H1 (cell line): ENCODE data around the gene MORC4. TPM values are rescaled to one million over a fixed set of nuclear protein-coding genes. Genes with fewer than 3 reads are reported as not detected.

ENCODE experiments used
- CTCF ChIA-PET: fragments of 300-600 bp; sonication (Branson Sonifier 250); formaldehyde crosslinking; loops from one replicate; lab custom pipeline; 2021; ENCODE audit not compliant: partially characterized antibody; lab: Charles Lee
- POLR2A ChIA-PET: fragments of 300-600 bp; sonication (Branson Sonifier 250); formaldehyde crosslinking; loops from one replicate; lab custom pipeline; 2021; ENCODE audit warnings: inconsistent platforms; ENCODE audit not compliant: partially characterized antibody; lab: Charles Lee
- DNase-seq, 2 experiments: peaks; one replicate each; pipeline versions ENCODE4 v3.0.0 to v3.0.0-alpha.2; 2010 to 2022; ENCODE audit warnings: low spot score in 2 of 2, low read depth in 1 of 2, mixed read lengths in 1 of 2
- FAIRE-seq: peaks from 2 replicates; lab custom pipeline; 2011; peaks lifted over from hg19 to GRCh38; lab: Jason Lieb, UNC
- H2AFZ ChIP-seq: 2 replicates; pipeline ENCODE4 v1.8.1; 2012; ENCODE audit warnings: low read length, inconsistent platforms
- H2AK5ac ChIP-seq: 2 replicates; pipeline ENCODE4 v1.6.1; 2013; ENCODE audit warnings: low read depth, low read length
- H2BK120ac ChIP-seq: replicated peaks from 2 replicates; pipeline ENCODE3; 2013; ENCODE audit warnings: low read depth, low read length, inconsistent platforms
- H2BK12ac ChIP-seq: 2 replicates; pipeline ENCODE4 v1.6.1; 2013; ENCODE audit warnings: low read depth, low read length
- H2BK15ac ChIP-seq: 2 replicates; pipeline ENCODE4 v1.6.1; 2013; ENCODE audit warnings: low read length
- H2BK20ac ChIP-seq: 2 replicates; pipeline ENCODE4 v1.6.1; 2013; ENCODE audit warnings: low read length
- H2BK5ac ChIP-seq: 2 replicates; pipeline ENCODE4 v1.6.1; 2013; ENCODE audit warnings: low read depth, low read length
- H3K14ac ChIP-seq: 2 replicates; pipeline ENCODE4 v1.6.1; 2013; ENCODE audit warnings: inconsistent platforms; ENCODE audit not compliant: insufficient read length
- H3K18ac ChIP-seq: 2 replicates; pipeline ENCODE4 v1.6.1; 2013; ENCODE audit warnings: low read length; ENCODE audit errors: extremely low read depth
- H3K23ac ChIP-seq: 2 replicates; pipeline ENCODE4 v1.6.1; 2013; ENCODE audit warnings: inconsistent platforms; ENCODE audit not compliant: insufficient read length
- H3K23me2 ChIP-seq: 2 replicates; pipeline ENCODE4 v1.6.1; 2013; ENCODE audit warnings: low read depth, low read length
- H3K27ac ChIP-seq: 2 replicates; pipeline ENCODE4 v1.6.1; 2011; ENCODE audit warnings: low read depth, low read length, inconsistent platforms
- H3K27me3 ChIP-seq, 4 experiments: replicated peaks in 1 of 4; 1 replicate in 1 of 4; 2 replicates in 3 of 4; pipeline versions ENCODE4 v1.6.1 to v1.8.1; 2011 to 2013; ENCODE audit warnings: low read length in 3 of 4, mild to moderate bottlenecking in 3 of 4, inconsistent platforms in 2 of 4, mixed read lengths in 2 of 4, moderate library complexity in 1 of 4; ENCODE audit not compliant: control insufficient read depth in 3 of 4, insufficient read depth in 3 of 4; ENCODE audit errors: extremely low read depth in 1 of 4
- H3K36me3 ChIP-seq, 4 experiments: 2 replicates each; pipeline versions ENCODE4 v1.6.1 to v1.8.1; 2011 to 2013; ENCODE audit warnings: mild to moderate bottlenecking in 4 of 4, low read length in 3 of 4, moderate library complexity in 2 of 4, control low read depth in 1 of 4, inconsistent platforms in 1 of 4; ENCODE audit not compliant: insufficient read depth in 4 of 4, control insufficient read depth in 2 of 4
- H3K4ac ChIP-seq: replicated peaks from 2 replicates; pipeline ENCODE3; 2013; ENCODE audit warnings: low read length, low read depth, mixed read lengths, inconsistent platforms; ENCODE audit not compliant: insufficient read length
- H3K4me1 ChIP-seq, 4 experiments: replicated peaks in 1 of 4; 1 replicate in 1 of 4; 2 replicates in 3 of 4; pipeline versions ENCODE4 v1.6.1 to v1.8.1; 2011 to 2013; ENCODE audit warnings: low read length in 3 of 4, inconsistent platforms in 2 of 4, mixed read lengths in 1 of 4; ENCODE audit not compliant: insufficient read depth in 4 of 4, control insufficient read depth in 3 of 4
- H3K4me2 ChIP-seq, 2 experiments: 2 replicates each; pipeline versions ENCODE4 v1.6.1 to v1.8.1; 2011 to 2013; ENCODE audit warnings: low read depth in 2 of 2, low read length in 2 of 2, control low read depth in 1 of 2, inconsistent platforms in 1 of 2, mild to moderate bottlenecking in 1 of 2; ENCODE audit not compliant: insufficient read depth in 1 of 2
- H3K4me3 ChIP-seq, 4 experiments: fragments of 200-600, 300-600 bp in 1 of 4; sonication (generic), shearing (Covaris generic), sonication (Bioruptor Twin) in 1 of 4; 2 replicates each; pipeline versions ENCODE4 v1.5.1 to v1.8.1; 2011 to 2016; ENCODE audit warnings: low read length in 4 of 4, low read depth in 3 of 4, control low read depth in 2 of 4, inconsistent platforms in 2 of 4, mild to moderate bottlenecking in 2 of 4, mixed read lengths in 1 of 4, moderate library complexity in 1 of 4; ENCODE audit not compliant: insufficient read depth in 2 of 4; ENCODE audit errors: extremely low read depth in 1 of 4
- H3K56ac ChIP-seq: replicated peaks from 2 replicates; pipeline ENCODE3; 2013; ENCODE audit warnings: low read depth, mild to moderate bottlenecking, mixed read lengths, low read length, inconsistent platforms; ENCODE audit not compliant: insufficient read length
- H3K79me1 ChIP-seq: 2 replicates; pipeline ENCODE4 v1.6.1; 2013; ENCODE audit warnings: low read depth, low read length, control low read depth
- H3K79me2 ChIP-seq, 2 experiments: 2 replicates each; pipeline versions ENCODE4 v1.6.1 to v1.8.1; 2012 to 2013; ENCODE audit warnings: low read length in 2 of 2, mild to moderate bottlenecking in 2 of 2, inconsistent platforms in 1 of 2; ENCODE audit not compliant: insufficient read depth in 2 of 2, control insufficient read depth in 1 of 2
- H3K9ac ChIP-seq, 4 experiments: replicated peaks in 1 of 4; 1 replicate in 1 of 4; 2 replicates in 3 of 4; pipeline versions ENCODE4 v1.6.1 to v1.8.1; 2011 to 2013; ENCODE audit warnings: low read depth in 3 of 4, low read length in 3 of 4, control low read depth in 2 of 4, mild to moderate bottlenecking in 2 of 4, moderate library complexity in 2 of 4, inconsistent platforms in 1 of 4; ENCODE audit errors: extremely low read depth in 1 of 4
- H3K9me3 ChIP-seq, 2 experiments: 2 replicates each; pipeline versions ENCODE4 v1.6.1 to v1.8.1; 2012 to 2013; ENCODE audit warnings: mild to moderate bottlenecking in 2 of 2, moderate library complexity in 2 of 2, control low read depth in 1 of 2, inconsistent platforms in 1 of 2, low read depth in 1 of 2, low read length in 1 of 2, mixed read lengths in 1 of 2; ENCODE audit not compliant: insufficient read depth in 2 of 2
- H4K20me1 ChIP-seq, 2 experiments: replicated peaks in 1 of 2; 2 replicates each; pipeline versions ENCODE3 to v1.8.1; 2011 to 2013; ENCODE audit warnings: inconsistent platforms in 2 of 2, low read length in 2 of 2, mild to moderate bottlenecking in 1 of 2; ENCODE audit not compliant: insufficient read depth in 2 of 2, control insufficient read depth in 1 of 2
- H4K5ac ChIP-seq: 2 replicates; pipeline ENCODE4 v1.6.1; 2013; ENCODE audit warnings: low read length, low read depth, mixed read lengths, inconsistent platforms; ENCODE audit not compliant: insufficient read length
- H4K8ac ChIP-seq: 2 replicates; pipeline ENCODE4 v1.8.0; 2013; ENCODE audit warnings: mild to moderate bottlenecking, moderate library complexity, low read length, inconsistent platforms; ENCODE audit not compliant: insufficient read depth; ENCODE audit errors: extremely low read depth
- H4K91ac ChIP-seq: replicated peaks from 2 replicates; pipeline ENCODE3; 2013; ENCODE audit warnings: low read length, mixed read lengths, inconsistent platforms; ENCODE audit not compliant: insufficient read length
- ASH2L ChIP-seq: fragments of 200-600, 300-600 bp; sonication (generic); IDR thresholded peaks from one replicate; pipeline ENCODE4 v1.7.1; 2017; ENCODE audit warnings: low read length
- CBX5 ChIP-seq: fragments of 300-800, 300-1000 bp; sonication (generic); IDR thresholded peaks from 2 replicates; pipeline ENCODE4 v1.7.1; 2016; ENCODE audit warnings: antibody characterized with exemption, low read length, low read depth
- CREB1 ChIP-seq: IDR thresholded peaks from 2 replicates; pipeline ENCODE4 v1.6.1; 2012; ENCODE audit warnings: inconsistent platforms
- KDM1A ChIP-seq: fragments of 200-600, 300-600 bp; sonication (generic); IDR thresholded peaks from 2 replicates; pipeline ENCODE4 v1.7.1; 2016; ENCODE audit warnings: mild to moderate bottlenecking, low read length, borderline replicate concordance
- POLR2AphosphoS5 ChIP-seq: IDR thresholded peaks from 2 replicates; pipeline ENCODE4 v1.6.1; 2011; ENCODE audit warnings: low read depth, low read length
- POU5F1 ChIP-seq: IDR thresholded peaks from 2 replicates; pipeline ENCODE4 v1.6.1; 2011; ENCODE audit warnings: low read depth, mild to moderate bottlenecking, low read length, moderate library complexity
- RFX5 ChIP-seq: IDR thresholded peaks from 2 replicates; pipeline ENCODE4 v1.6.1; 2011; ENCODE audit warnings: low read depth, low read length, improper control_type of control experiment, borderline replicate concordance
- SRF ChIP-seq: IDR thresholded peaks from 2 replicates; pipeline ENCODE4 v1.6.1; 2011; ENCODE audit warnings: mild to moderate bottlenecking, low read depth, low read length, moderate library complexity
- WGBS, 2 experiments: shearing (Covaris generic) in 1 of 2; methylation state at CpG; one replicate each; pipeline versions ENCODE4 v1.1.6 to v1.1.7; 2013 to 2015; ENCODE audit warnings: low lambda C conversion rate in 2 of 2, mixed read lengths in 2 of 2, inconsistent platforms in 1 of 2, low coverage in 1 of 2, missing lambda C conversion rate in 1 of 2; ENCODE audit not compliant: insufficient replicate concordance in 2 of 2, insufficient coverage in 1 of 2, insufficient read length in 1 of 2; ENCODE audit errors: extremely low coverage in 1 of 2, missing lambda C conversion rate in 1 of 2; 5-methylcytosine and 5-hydroxymethylcytosine counted together
- polyA plus RNA-seq, 7 experiments: library from polyadenylated mRNA; depleted of rRNA in 3 of 7; stranded (reverse) in 5 of 7; unstranded in 2 of 7; fragments of >200 nt in 5 of 7; fragments of 200-250 nt in 2 of 7; gene quantifications; 1 replicate in 5 of 7; 2 replicates in 1 of 7; 4 replicates in 1 of 7; pipeline versions ENCODE4 v1.2.1 to v1.2.3, GENCODE V29; 2011 to 2013; ENCODE audit warnings: missing spikeins in 2 of 7, mixed read lengths in 2 of 7
- total RNA-seq: library from RNA; stranded (reverse); fragmentation: NEBNext Ultra II Directional; extraction: Animal tissue kit (Norgen Biotek cat#: 25700); gene quantifications from 2 replicates; pipeline ENCODE4 v1.2.1, GENCODE V29; 2021

MORC4 gene
- total and polyA plus RNA-seq, 2 of the 8 experiments (the other 6 are each of a cell fraction or from before 2014, with no cell fraction given) = 1.4 to 2.5 TPM

DNA sequence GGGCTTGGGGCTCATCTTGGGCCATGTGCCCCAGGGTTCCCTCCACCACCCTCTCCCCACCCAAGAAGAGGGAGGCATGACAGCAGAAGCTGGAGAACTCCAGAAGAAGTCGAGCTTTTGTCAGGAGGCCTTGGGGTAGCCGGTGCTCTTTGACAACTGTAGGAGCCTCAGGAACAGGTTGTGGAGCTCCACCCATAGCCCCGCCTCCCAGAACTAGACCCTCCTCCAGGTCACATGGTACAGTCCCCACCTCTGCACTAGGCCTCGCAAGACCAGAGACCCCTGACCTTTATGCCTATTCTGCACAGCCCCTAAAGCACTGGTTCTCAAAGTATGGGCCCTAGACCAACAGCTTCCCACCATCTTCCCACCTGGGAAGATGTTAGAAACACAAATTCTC is 8.0 kb upstream of the MORC4 start:
- no peak overlapping the region for H2BK5ac ChIP-seq
- H3K79me2 ChIP-seq = no peaks in the 10 kb centered on the region
- no peak overlapping the region for H2AFZ ChIP-seq
- H3K56ac ChIP-seq = no peak overlapping the region
- no peaks in the 10 kb centered on the region for H3K36me3 ChIP-seq
- H4K20me1 ChIP-seq = no peaks in the 10 kb centered on the region
- H3K4me2 ChIP-seq = no peak overlapping the region
- H3K23ac ChIP-seq = no peak overlapping the region
- no peak overlapping the region for H2BK20ac ChIP-seq
- no peak overlapping the region for H3K4me3 ChIP-seq
- no peak overlapping the region for H2AK5ac ChIP-seq
- H3K27ac ChIP-seq = no peak overlapping the region
- no peaks in the 10 kb centered on the region for H3K79me1 ChIP-seq
- no peak overlapping the region for H2BK12ac ChIP-seq
- no peak overlapping the region for H4K5ac ChIP-seq
- ChIA-PET POLR2A (no interaction called here), CTCF (no interaction called here)
- H2BK120ac ChIP-seq = no peak overlapping the region
- H4K8ac ChIP-seq = no peak overlapping the region
- no peak overlapping the region for H3K9ac ChIP-seq
- no peak overlapping the region for H4K91ac ChIP-seq
- H3K27me3 ChIP-seq = no peaks in the 10 kb centered on the region
- DNase-seq (no peak), FAIRE-seq (no peak)
- no peak overlapping the region for H3K18ac ChIP-seq
- H3K9me3 ChIP-seq = no peaks in the 10 kb centered on the region
- no peak overlapping the region for H3K4ac ChIP-seq
- TF ChIP-seq SRF (no peak), CBX5 (no peak), KDM1A (no peak), RFX5 (no peak), POU5F1 (no peak), CREB1 (no peak), POLR2AphosphoS5 (no peak), ASH2L (no peak)
- no peaks in the 10 kb centered on the region for H3K4me1 ChIP-seq
- H3K23me2 ChIP-seq = no peaks in the 10 kb centered on the region
- 96% methylated on average over 4 of the region's 4 CpGs; no CpG with 5 or more reads in 1 of the 2 experiments for WGBS, 2 experiments
- no peak overlapping the region for H2BK15ac ChIP-seq
- no peak overlapping the region for H3K14ac ChIP-seq
